ENCODE results near the gene CD248. TPM values are rescaled to one million over a fixed set of nuclear protein-coding genes. Genes with fewer than 3 reads are reported as not detected.

Gene CD248
- total and polyA plus RNA-seq, 2 experiments from 2014 or later, result 2.4 to 3.8 TPM

DNA sequence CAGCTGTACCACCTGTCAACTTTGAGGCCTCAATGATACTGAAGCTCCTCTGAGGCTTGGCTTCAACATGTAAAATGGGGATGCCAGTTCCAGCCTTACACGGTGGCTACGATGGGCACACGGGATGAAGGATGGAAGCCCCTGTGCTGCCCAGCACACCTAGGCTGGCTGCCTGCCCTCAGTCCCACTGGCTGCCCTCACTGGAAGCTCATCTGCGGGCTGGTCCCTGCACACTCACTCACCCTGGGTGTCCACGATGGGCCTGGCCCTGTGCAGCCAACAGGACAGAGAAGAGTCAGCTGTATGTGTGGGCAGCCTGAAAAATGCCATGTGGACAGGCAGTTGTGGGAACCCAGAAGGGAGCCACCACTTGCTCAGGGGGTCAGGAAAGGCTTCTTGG lies 30.1 kb downstream of the CD248 start (continued):
- TF ChIP-seq, protein P1, sequence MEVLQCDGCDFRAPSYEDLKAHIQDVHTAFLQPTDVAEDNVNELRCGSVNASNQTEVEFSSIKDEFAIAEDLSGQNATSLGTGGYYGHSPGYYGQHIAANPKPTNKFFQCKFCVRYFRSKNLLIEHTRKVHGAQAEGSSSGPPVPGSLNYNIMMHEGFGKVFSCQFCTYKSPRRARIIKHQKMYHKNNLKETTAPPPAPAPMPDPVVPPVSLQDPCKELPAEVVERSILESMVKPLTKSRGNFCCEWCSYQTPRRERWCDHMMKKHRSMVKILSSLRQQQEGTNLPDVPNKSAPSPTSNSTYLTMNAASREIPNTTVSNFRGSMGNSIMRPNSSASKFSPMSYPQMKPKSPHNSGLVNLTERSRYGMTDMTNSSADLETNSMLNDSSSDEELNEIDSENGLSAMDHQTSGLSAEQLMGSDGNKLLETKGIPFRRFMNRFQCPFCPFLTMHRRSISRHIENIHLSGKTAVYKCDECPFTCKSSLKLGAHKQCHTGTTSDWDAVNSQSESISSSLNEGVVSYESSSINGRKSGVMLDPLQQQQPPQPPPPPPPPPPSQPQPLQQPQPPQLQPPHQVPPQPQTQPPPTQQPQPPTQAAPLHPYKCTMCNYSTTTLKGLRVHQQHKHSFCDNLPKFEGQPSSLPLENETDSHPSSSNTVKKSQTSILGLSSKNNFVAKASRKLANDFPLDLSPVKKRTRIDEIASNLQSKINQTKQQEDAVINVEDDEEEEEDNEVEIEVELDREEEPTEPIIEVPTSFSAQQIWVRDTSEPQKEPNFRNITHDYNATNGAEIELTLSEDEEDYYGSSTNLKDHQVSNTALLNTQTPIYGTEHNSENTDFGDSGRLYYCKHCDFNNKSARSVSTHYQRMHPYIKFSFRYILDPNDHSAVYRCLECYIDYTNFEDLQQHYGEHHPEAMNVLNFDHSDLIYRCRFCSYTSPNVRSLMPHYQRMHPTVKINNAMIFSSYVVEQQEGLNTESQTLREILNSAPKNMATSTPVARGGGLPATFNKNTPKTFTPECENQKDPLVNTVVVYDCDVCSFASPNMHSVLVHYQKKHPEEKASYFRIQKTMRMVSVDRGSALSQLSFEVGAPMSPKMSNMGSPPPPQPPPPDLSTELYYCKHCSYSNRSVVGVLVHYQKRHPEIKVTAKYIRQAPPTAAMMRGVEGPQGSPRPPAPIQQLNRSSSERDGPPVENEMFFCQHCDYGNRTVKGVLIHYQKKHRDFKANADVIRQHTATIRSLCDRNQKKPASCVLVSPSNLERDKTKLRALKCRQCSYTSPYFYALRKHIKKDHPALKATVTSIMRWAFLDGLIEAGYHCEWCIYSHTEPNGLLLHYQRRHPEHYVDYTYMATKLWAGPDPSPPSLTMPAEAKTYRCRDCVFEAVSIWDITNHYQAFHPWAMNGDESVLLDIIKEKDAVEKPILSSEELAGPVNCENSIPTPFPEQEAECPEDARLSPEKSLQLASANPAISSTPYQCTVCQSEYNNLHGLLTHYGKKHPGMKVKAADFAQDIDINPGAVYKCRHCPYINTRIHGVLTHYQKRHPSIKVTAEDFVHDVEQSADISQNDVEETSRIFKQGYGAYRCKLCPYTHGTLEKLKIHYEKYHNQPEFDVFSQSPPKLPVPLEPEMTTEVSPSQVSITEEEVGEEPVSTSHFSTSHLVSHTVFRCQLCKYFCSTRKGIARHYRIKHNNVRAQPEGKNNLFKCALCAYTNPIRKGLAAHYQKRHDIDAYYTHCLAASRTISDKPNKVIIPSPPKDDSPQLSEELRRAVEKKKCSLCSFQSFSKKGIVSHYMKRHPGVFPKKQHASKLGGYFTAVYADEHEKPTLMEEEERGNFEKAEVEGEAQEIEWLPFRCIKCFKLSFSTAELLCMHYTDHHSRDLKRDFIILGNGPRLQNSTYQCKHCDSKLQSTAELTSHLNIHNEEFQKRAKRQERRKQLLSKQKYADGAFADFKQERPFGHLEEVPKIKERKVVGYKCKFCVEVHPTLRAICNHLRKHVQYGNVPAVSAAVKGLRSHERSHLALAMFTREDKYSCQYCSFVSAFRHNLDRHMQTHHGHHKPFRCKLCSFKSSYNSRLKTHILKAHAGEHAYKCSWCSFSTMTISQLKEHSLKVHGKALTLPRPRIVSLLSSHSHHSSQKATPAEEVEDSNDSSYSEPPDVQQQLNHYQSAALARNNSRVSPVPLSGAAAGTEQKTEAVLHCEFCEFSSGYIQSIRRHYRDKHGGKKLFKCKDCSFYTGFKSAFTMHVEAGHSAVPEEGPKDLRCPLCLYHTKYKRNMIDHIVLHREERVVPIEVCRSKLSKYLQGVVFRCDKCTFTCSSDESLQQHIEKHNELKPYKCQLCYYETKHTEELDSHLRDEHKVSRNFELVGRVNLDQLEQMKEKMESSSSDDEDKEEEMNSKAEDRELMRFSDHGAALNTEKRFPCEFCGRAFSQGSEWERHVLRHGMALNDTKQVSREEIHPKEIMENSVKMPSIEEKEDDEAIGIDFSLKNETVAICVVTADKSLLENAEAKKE (CRISPR knock-in tag; IDR thresholded peaks at IDR 0.05), result no peak
- no peak for TF ChIP-seq POLR2AphosphoS5 (IDR thresholded peaks at IDR 0.05; ENCODE audit: low read depth)
- TF ChIP-seq STAT1 (IDR thresholded peaks at IDR 0.05; ENCODE audit: unreplicated experiment), result no peak
- TF ChIP-seq NANOG (IDR thresholded peaks at IDR 0.05; ENCODE audit: borderline replicate concordance), result no peak
- no peak for TF ChIP-seq EZH2phosphoT487 (IDR thresholded peaks at IDR 0.05; ENCODE audit: unreplicated experiment)

DNA sequence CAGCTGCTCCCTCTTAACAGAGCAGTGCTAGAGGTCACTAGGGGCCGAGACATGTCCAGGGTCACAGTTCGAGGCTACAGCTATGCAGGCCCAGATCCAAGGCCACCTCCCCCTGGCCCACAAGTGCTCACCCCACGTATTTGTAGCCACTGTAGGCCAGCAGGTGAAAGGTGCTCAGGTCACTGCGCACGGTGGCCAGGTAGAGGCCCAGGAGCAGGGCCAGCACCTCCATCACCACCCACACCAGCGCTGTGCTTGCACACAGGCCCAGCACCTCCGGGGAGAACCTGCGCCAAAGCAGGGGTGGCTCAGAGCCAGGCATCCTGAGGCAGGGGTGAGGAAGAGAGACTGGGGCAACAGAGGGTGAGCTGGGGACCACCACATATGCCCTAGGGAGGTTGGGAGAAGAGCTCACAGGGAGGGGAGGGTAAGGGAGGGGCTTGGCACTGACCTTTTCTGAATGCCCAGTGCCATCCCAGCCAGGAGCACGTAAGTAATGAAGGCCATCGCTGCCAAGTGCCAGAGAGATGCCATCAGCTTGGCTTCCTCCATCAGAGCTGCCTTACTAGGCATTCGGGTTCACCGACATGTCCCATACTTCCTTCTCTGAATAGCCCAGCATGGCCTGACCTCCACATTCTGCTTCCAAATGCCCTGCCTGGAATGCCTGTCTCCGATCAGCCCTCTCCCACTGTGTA lies 31.4 kb downstream of the CD248 start:
- Histone ChIP-seq H3K9me2 (ENCODE audit: insufficient read depth) (no peaks in the 10 kb centered on the region), H3F3A (replicated peaks; ENCODE audit: low read depth) (peaks cover 18% of the 10 kb centered on the region; the same call in 1 of the 2 replicates), H3K36me3 (ENCODE audit: insufficient read depth) (no peaks in the 10 kb centered on the region; the same call in 1 of the 2 replicates), H3K4me2 (no peak overlapping the region), H3K4me1 (ENCODE audit: insufficient read depth) (peaks cover 22% of the 10 kb centered on the region), H2AFZ (no peak overlapping the region), H3K27ac (ENCODE audit: low read depth) (no peak overlapping the region), H4K20me1 (replicated peaks; ENCODE audit: insufficient read depth) (no peaks in the 10 kb centered on the region; the same call in none of the 2 replicates), H3K27me3 (ENCODE audit: insufficient read depth) (peaks cover 5% of the 10 kb centered on the region), H3K4me3 (no peak overlapping the region), H3K79me2 (replicated peaks; ENCODE audit: insufficient read depth) (peaks cover 9% of the 10 kb centered on the region)
- Mint-ChIP-seq H3K36me3 (ENCODE audit: low read depth) (no peaks in the 10 kb centered on the region; the same call in 2 of the 3 replicates), H3K4me1 (peaks cover 30% of the 10 kb centered on the region), H3K27ac (no peak overlapping the region), H3K4me3 (no peak overlapping the region), H3K27me3 (ENCODE audit: insufficient read depth, low read depth, poor library complexity) (peaks cover 30% of the 10 kb centered on the region), H3K9me3 (peaks cover 2% of the 10 kb centered on the region; the same call in 1 of the 3 replicates)
- DNase-seq (ENCODE audit: low spot score) (no peak), ATAC-seq (no peak)
- TF ChIP-seq ZNF331 (CRISPR knock-in tag; IDR thresholded peaks at IDR 0.05; ENCODE audit: low read depth) (no peak), CTCF (conservative IDR thresholded peaks at IDR 0.05; ENCODE audit: low read depth in 2 of 2) (no peak), POLR2AphosphoS5 (IDR thresholded peaks at IDR 0.05; ENCODE audit: low read depth) (no peak)
- TF ChIP-seq, protein P1 (CRISPR knock-in tag; IDR thresholded peaks at IDR 0.05), result no peak
